ENCODE data around the gene PKNOX2. TPM values are rescaled to one million over a fixed set of nuclear protein-coding genes. Genes with fewer than 3 reads are reported as not detected.

The PKNOX2 gene
- polyA plus RNA-seq, 1 experiment, result 0.02 TPM

- no peak overlapping the region for H3K4me3 ChIP-seq (ENCODE audit: low read depth, low read length)
- POLR2A ChIA-PET, result no interaction called here
- no peak for DNase-seq (ENCODE audit: low read depth)
- CTCF ChIA-PET, result no interaction called here
- H3K27me3 ChIP-seq (ENCODE audit: control insufficient read depth, insufficient read depth, low read length), result peaks cover 20% of the 10 kb centered on the region
- H3K36me3 ChIP-seq (ENCODE audit: control insufficient read depth, insufficient read depth, low read length), result no peaks in the 10 kb centered on the region
- no peak for TF ChIP-seq CTCF (IDR thresholded peaks at IDR 0.05; ENCODE audit: insufficient read depth, low read depth, low read length)
Measured at GRCh38 chr11:125177543-125177942, 13.0 kb downstream of the PKNOX2 start.

GRCh38 chr11:125179346-125179745 is 14.8 kb downstream of the PKNOX2 start:
- no peak for TF ChIP-seq CTCF (IDR thresholded peaks at IDR 0.05; ENCODE audit: insufficient read depth, low read depth, low read length)
- Histone ChIP-seq H3K36me3 (ENCODE audit: control insufficient read depth, insufficient read depth, low read length) (no peaks in the 10 kb centered on the region), H3K4me3 (ENCODE audit: low read depth, low read length) (no peak overlapping the region), H3K27me3 (ENCODE audit: control insufficient read depth, insufficient read depth, low read length) (peaks cover 20% of the 10 kb centered on the region)
- ChIA-PET POLR2A (no interaction called here), CTCF (interaction anchor here (1.3 kb wide), 1 partner anchor 17 kb away, joined by 5 read pairs; no protein-coding TSS in a partner anchor)
- DNase-seq (ENCODE audit: low read depth), result no peak

GRCh38 chr11:125179895-125180294 is 15.3 kb downstream of the PKNOX2 start:
- ChIA-PET POLR2A (no interaction called here), CTCF (interaction anchor here (1.3 kb wide), 1 partner anchor 16 kb away, joined by 5 read pairs; no protein-coding TSS in a partner anchor)
- no peak for TF ChIP-seq CTCF (IDR thresholded peaks at IDR 0.05; ENCODE audit: insufficient read depth, low read depth, low read length)

GRCh38 chr11:125180413-125181305 is 16.1 kb downstream of the PKNOX2 start:
- no peak for DNase-seq (ENCODE audit: low read depth)
- peaks cover 21% of the 10 kb centered on the region for H3K27me3 ChIP-seq (ENCODE audit: control insufficient read depth, insufficient read depth, low read length)
- no peak for TF ChIP-seq CTCF (IDR thresholded peaks at IDR 0.05; ENCODE audit: insufficient read depth, low read depth, low read length)
- H3K4me3 ChIP-seq (ENCODE audit: low read depth, low read length), result no peak overlapping the region
- H3K36me3 ChIP-seq (ENCODE audit: control insufficient read depth, insufficient read depth, low read length), result no peaks in the 10 kb centered on the region
- CTCF ChIA-PET, result interaction anchor here (1.3 kb wide), 1 partner anchor 15 kb away, joined by 5 read pairs; no protein-coding TSS in a partner anchor
- POLR2A ChIA-PET, result no interaction called here

More at GRCh38 chr11:125179895-125180294, 15.3 kb downstream of the PKNOX2 start:
- peaks cover 24% of the 10 kb centered on the region for H3K27me3 ChIP-seq (ENCODE audit: control insufficient read depth, insufficient read depth, low read length)
- DNase-seq (ENCODE audit: low read depth), result no peak
- no peak overlapping the region for H3K4me3 ChIP-seq (ENCODE audit: low read depth, low read length)
- H3K36me3 ChIP-seq (ENCODE audit: control insufficient read depth, insufficient read depth, low read length), result no peaks in the 10 kb centered on the region

- Histone ChIP-seq H3K4me3 (ENCODE audit: low read depth, low read length) (no peak overlapping the region), H3K27me3 (ENCODE audit: control insufficient read depth, insufficient read depth, low read length) (peaks cover 13% of the 10 kb centered on the region), H3K36me3 (ENCODE audit: control insufficient read depth, insufficient read depth, low read length) (no peaks in the 10 kb centered on the region)
- TF ChIP-seq CTCF (IDR thresholded peaks at IDR 0.05; ENCODE audit: insufficient read depth, low read depth, low read length), result no peak
- DNase-seq (ENCODE audit: low read depth), result no peak
- POLR2A ChIA-PET, result no interaction called here
- CTCF ChIA-PET, result interaction anchor here (1.1 kb wide), 1 partner anchor 165 kb away, joined by 3 read pairs; no protein-coding TSS in a partner anchor
Measured at GRCh38 chr11:125182573-125182972, 18.0 kb downstream of the PKNOX2 start.

Measured in BJ (cell line).